T-helper 2 cell (primary cell): ENCODE results near the gene CDKN2AIPNL.
"Not testable (repeated sequence)": the region's sequence is repeated elsewhere in the genome, so short reads cannot be mapped to it uniquely, and the experiment has no call there.

Experiments used
- DNase-seq, 5 experiments: peaks; one replicate each; pipeline versions ENCODE4 v3.0.0 to v3.0.0-alpha.2; 2012 to 2022

CDKN2AIPNL gene

DNA sequence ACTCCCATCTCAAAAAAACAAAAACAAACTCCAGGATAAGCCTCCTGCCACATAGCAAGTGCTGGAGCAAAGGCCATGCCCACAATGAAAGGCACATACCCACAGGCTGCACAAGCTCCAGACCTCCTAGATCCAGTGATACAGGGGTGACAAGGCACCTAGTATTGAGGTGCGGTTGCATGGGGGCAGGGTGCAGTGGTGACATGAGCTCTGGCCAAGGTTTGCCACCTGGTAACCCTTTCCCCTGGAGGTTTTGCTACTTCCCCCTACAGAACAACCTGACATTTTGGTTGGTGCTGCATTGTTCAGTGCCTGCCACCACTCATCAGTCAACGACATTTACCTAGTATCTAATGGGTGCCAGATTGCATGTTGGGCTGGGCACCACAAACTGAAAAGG, 14.5 kb downstream of the CDKN2AIPNL start:
- DNase-seq = no peak

DNA sequence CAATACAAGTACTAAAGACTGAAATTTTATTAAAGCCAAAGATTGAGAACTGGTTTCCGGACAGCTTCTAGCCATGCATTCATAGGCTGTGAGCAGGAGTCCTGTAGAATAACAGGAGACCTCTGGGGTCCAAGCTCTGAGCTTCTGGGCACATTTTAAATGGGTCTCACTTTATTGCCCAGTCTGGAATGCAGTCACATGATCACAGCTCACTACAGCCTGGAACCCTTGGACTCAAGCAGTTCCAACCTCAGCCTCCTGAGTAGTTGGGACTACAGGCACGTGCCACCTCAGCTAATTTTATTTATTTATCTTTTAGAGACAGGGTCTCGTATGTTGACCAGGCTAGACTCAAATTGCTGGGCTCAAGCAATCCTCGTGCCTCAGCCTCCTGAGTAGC, 15.4 kb downstream of the CDKN2AIPNL start:
- no peak for DNase-seq

DNA sequence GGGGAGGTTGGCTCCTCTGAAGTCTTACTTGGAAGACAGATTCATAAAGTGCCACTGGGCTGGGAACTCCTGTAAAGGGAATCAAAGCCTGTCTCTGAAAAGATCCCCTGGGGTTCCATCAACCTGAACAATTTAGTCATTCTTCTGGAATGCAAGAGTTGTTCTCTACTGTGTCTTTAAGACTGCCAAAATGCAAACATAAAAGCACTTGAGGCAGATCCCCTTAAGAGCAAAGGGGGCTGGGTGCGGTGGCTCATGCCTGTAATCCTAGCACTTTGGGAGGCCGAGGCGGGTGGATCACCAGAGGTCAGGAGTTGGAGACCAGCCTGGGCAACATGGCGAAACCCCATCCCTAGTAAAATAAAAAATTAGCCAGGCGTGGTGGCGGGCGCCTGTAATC, 16.7 kb downstream of the CDKN2AIPNL start:
- DNase-seq = no peak

DNA sequence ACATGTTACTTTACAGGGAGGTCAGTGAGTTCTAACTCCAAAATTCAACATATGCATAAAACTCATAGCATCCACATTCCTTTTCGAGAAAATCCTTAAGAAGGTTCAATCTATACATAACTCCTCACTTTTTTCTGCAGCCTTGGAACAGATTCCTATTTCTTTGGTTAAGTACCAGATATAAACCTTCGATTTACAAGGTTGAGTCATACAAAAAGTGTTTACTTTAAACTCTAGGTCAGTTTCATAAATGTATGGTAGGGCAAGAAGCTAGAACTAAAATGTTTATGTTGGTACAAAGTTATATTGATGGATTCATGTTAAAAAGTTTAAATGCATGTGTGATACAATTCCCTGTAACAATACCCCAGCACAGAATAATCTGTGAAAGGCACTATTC, 19.4 kb downstream of the CDKN2AIPNL start:
- no peak for DNase-seq

DNA sequence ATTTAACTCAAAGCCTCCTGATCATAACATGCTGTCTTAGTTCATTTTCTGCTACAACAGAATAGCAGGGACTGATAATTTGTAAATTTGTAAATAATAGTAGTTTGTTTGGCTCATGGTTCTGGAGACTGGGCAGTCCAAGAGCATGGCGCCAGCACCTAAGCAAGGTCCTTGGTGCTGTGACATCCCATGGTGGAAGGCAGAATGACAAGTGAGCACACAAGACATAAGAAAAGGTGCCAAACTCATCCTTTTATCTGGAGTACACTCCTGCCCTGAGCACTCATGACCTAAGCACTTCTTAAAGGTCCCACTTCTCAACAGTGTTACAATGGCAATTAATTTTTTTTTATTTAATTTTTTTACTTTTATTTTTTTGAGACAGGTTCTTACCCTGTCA, 24.2 kb downstream of the CDKN2AIPNL start:
- DNase-seq = no peak

DNA sequence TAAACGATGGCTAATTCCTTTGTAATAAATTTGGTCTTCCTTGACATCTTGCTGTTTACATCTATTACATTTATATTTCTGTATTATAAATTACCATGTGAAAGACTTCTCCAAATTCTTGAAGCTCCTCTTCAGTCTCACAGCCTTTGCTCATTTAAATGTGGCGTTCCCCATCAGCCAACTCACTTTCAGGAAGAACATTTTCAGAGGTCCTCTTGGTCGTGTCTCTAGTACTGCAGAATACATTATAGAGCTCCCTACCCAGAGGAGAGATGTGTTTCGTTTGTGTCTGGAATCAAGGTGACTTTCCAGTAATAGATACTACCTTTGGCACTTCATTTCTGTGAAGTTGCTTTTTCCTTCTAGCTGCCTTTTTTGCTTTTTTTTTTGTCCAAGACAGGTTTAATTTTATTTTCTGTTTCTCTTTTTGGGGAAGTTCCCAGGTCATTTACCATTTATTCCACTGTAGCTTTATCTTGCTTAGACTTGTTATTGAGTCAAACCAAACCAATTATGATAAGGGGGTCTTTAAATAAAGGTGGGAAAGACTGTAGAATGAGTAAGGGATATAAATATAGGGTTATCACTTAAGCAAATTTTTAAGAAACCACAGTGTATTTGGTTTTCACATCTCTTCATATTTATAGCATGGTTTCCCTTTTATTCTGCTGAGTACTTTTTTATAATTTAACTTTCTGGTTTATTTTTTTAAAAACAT, 27.5 kb downstream of the CDKN2AIPNL start:
- DNase-seq = no peak

DNA sequence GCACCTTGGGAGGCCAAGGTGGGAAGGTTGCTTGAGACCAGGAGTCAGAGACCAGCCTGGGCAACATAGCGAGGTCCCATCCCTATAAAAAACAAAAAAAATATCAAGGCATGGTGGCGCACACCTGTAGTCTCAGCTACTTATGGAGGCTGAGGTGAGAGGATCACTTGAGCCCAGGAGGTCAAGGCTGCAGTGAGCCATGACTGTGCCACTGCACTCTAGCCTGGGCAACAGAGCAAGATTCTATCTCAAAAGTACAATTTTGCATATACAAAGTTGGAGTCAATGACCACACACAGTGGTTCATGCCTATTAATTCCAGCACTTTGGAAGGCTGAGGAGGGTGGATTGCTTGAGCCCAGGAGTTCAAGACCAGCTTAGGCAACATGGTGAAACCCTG, 29.5 kb downstream of the CDKN2AIPNL start:
- DNase-seq = not testable (repeated sequence)

DNA sequence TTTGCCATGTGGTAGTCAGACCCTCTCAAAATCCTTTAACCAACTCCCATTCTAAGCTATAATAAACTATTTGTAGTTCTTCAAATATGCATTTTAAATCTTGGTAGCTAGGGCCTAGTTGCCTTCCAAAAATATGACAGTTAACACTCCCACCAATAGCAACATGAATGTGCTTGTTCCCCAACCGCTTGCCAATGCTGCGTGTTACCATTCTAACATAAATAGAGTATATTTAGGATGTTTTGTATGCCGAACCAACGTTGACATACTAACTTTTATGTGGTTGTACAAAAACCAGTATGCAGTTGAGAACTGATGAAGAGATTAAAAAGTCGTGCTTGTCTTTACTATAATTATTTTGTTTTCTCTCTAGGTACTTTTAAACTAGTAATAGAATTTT, 31.3 kb downstream of the CDKN2AIPNL start:
- DNase-seq = peak in 1 of 5 experiments; percentile 72

DNA sequence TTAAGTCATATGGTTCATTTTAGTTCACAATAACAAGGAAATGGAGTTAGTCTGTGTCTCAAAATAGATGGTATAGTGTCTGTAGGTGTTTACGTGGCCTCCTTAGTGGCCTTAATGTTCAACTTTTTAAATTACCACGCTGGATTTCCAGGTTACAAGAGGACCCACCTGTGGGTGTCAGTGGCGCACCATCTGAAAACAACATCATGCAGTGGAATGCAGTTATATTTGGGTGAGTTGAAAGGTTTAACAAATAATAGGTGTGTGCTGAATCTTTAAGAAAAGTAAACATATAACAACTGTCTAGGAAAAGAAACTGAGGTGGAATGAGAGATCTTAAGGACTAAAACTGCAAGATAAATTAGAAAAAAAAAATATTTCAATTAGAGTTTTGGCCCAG, 37.4 kb downstream of the CDKN2AIPNL start:
- DNase-seq = peak in 1 of 5 experiments; percentile 34

DNA sequence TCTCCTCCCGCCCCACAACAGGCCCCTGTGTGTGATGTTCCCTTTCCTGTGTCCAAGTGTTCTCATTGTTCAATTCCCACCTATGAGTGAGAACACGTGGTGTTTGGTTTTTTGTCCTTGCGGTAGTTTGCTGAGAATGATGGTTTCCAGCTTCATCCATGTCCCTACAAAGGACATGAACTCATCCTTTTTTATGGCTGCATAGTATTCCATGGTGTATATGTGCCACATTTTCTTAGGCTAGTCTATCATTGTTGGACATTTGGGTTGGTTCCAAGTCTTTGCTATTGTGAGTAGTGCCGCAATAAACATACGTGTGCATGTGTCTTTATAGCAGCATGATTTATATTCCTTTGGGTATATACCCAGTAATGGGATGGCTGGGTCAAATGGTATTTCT, 38.0 kb downstream of the CDKN2AIPNL start:
- DNase-seq = not testable (repeated sequence)

DNA sequence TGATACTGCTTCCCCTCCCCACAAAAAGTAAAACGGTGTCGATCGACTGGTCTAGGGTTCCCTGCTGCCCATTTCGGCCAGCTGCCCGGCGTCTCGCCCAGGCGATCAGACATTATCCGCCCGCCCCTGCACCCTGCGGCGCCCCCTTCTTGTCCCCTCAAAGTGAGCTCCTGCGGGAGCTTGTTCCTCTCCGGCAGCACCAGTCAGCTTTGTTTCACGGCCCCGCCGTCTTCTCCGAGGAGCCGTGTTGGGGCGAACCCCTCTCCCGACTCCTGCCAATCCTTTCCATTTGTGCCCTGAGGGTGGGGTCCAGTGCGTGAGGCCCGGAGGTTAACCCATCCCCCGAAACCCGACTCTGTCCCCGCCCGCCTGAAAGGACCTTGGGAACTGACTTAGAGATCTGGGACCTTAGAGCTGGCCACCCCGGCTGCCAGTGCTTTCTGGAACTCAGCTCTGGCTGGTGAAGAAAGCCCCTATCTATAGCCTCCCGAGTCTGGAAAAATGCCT, 39.8 kb downstream of the CDKN2AIPNL start:
- DNase-seq = peak; percentile 12 to 46 (median 15)

DNA sequence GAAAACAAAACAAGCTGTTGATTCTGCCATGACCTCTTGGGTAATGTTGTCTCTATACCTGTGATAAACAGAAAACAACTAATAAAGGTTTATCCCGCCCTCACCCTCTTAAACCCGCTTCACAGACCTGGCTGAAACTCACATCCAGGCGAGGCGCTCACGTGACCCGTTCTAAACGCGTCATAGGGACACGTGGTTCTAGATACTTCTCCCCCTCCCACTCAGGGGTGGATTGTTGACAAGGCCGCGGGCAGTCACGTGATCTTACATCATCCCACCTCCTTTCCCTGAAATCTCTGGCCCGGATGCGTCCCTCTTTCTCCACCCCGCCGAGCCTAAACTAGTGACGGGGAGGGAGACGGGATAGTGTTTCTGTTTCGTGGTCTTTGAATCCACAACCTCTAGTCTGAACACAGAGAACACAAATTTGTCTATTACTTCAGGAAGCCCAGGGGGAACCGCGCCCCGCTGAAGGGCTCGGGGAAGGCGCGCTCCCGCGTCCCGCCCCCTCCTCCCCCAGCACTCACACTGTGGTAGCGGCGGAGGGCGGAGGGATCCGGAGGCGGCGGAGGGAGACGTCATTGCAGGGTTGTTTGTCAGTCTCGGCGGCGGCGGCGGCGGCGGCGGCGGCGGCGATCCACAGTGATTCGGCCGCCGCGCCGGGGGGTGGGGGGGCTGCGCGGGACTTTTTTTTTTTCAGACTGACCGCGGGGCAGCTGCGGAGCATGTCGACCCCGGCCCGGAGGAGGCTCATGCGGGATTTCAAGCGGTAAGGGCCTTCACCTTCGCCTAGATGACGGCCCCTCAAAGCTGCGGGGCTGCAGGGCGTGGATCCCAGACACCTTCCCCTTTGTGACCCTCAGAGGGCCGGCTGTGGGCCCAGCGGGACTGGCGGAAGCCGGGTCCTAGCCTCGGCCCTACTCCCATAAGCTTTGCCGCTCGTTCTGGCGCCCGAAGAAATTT, 40.5 kb downstream of the CDKN2AIPNL start, which contains the start of gene UBE2B:
UBE2B (plus strand) TSS at position 699 of the 963 bp plus-strand sequence; CDS start at position 726, 27 bp downstream.
- DNase-seq = peak; percentile 94 to 100 (median 96)

DNA sequence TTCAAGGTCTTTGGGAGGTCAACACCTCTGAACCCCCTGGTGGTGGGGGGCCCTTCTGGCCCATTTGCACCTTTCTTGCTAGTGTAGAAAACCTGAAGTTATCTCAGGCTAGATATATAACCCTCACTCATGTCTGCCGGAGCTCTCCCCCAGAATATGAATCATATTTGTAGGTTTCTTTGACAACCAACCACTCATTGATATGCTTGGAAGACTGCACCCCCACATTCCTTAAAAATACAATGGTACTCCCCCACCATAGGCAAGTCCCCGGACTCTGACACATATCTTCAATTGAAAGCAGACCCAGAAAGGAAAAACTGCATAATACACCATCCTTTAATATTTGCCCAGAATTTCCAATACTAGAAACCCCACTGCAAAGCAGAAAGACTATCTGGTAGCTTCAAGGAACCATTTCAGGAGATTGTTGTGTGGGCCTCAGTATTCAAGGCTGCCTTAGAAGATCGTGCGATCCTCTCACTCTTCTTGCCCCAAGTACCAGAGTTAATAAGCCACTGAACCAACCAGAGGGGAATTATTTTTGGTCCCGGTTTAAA, 41.3 kb downstream of the CDKN2AIPNL start:
- DNase-seq = no peak

DNA sequence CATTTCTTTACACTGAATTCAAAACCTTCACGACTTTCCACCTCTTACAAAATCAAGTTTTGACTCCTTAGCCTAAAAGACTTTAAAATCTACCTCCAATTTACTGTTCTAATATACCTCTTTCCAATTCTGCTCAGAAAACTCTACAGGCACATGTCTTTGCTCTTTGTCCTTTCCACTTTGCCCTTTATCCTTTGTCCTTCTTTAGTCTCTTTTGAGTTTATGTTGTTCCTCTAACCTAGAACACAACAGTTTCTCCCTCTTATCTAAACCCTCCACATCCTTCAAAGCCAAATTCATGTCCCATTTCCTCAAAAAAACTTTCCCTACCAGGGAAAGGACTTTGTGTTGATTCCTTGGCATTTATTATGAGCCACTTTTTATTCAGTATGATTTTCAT, 46.1 kb downstream of the CDKN2AIPNL start:
- no peak for DNase-seq

DNA sequence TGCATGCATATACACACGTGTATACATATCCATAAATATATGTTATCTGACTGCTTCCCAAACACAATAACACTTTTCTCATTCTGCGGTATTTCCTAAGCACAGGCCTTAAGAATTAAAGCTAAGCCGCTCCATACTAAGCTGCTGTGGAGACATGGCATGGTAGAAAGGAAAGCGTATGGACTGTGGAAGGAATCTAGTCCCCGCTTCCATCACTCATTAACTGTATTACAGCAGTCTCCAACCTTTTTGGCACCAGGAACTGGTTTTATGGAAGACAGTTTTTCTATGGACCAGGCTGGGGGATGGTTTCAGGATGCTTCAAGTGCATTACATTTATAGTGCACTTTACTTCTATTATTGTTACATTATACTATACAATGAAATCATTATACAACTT, 56.0 kb downstream of the CDKN2AIPNL start:
- DNase-seq = no peak
